ENCODE results near the gene GPATCH2L. TPM values are rescaled to one million over a fixed set of nuclear protein-coding genes. Genes with fewer than 3 reads are reported as not detected.

The GPATCH2L gene
- total RNA-seq: 10 to 100 TPM; 53.0 to 58.5 TPM
- long read RNA-seq, donor 1, partial matches to known transcripts: 2 of 14 reads
- long read RNA-seq, donor 1, other reads (novel, unspliced or antisense): 12 of 14 reads
- long read RNA-seq, donor 2, full-length matches to known transcripts: 3 of 26 reads
- long read RNA-seq, donor 2, partial matches to known transcripts: 8 of 26 reads
- long read RNA-seq, donor 2, other reads (novel, unspliced or antisense): 15 of 26 reads

GRCh38 chr14:76151398-76152332 lies at the start of gene GPATCH2L:
Gene GPATCH2L (plus strand): TSS chr14:76151922. CDS start chr14:76154364, 2,442 bp downstream.
- intact Hi-C loops (cut with DNase I): no loop called here
- peak; percentile 98 for DNase-seq (ENCODE audit: low spot score)

GRCh38 chr14:76104802-76105355 lies 46.8 kb upstream of the GPATCH2L start:
- DNase-seq (ENCODE audit: low spot score): no peak
- intact Hi-C loops (cut with DNase I): no loop called here

- intact Hi-C loops (cut with DNase I): no loop called here
- no peak for DNase-seq (ENCODE audit: low spot score)
Observed at GRCh38 chr14:76106188-76106587, 45.5 kb upstream of the GPATCH2L start.

GRCh38 chr14:76109087-76109880 lies 42.4 kb upstream of the GPATCH2L start:
- DNase-seq (ENCODE audit: low spot score): no peak
- intact Hi-C loops (cut with DNase I): no loop called here

- intact Hi-C loops (cut with DNase I): no loop called here
- no peak for DNase-seq (ENCODE audit: low spot score)
Observed at GRCh38 chr14:76112889-76113624, 38.7 kb upstream of the GPATCH2L start.

GRCh38 chr14:76113691-76114090 lies 38.0 kb upstream of the GPATCH2L start:
- DNase-seq (ENCODE audit: low spot score): no peak
- intact Hi-C loops (cut with DNase I): no loop called here

- intact Hi-C loops (cut with DNase I): no loop called here
- DNase-seq (ENCODE audit: low spot score): no peak
Observed at GRCh38 chr14:76115010-76115422, 36.7 kb upstream of the GPATCH2L start.

GRCh38 chr14:76117789-76118484 lies 33.8 kb upstream of the GPATCH2L start:
- intact Hi-C loops (cut with DNase I): no loop called here
- DNase-seq (ENCODE audit: low spot score): no peak

GRCh38 chr14:76118594-76118993 lies 33.1 kb upstream of the GPATCH2L start:
- peak; percentile 9 for DNase-seq (ENCODE audit: low spot score)
- intact Hi-C loops (cut with DNase I): no loop called here

- intact Hi-C loops (cut with DNase I): no loop called here
- no peak for DNase-seq (ENCODE audit: low spot score)
Observed at GRCh38 chr14:76121089-76121748, 30.5 kb upstream of the GPATCH2L start.

GRCh38 chr14:76123426-76124225 lies 28.1 kb upstream of the GPATCH2L start:
- peak; percentile 54 for DNase-seq (ENCODE audit: low spot score)
- intact Hi-C loops (cut with DNase I): no loop called here

- intact Hi-C loops (cut with DNase I): no loop called here
Observed at GRCh38 chr14:76125511-76125910, 26.2 kb upstream of the GPATCH2L start.

GRCh38 chr14:76126076-76126475 lies 25.6 kb upstream of the GPATCH2L start:
- intact Hi-C loops (cut with DNase I): no loop called here
- no peak for DNase-seq (ENCODE audit: low spot score)

More at GRCh38 chr14:76125511-76125910, 26.2 kb upstream of the GPATCH2L start:
- DNase-seq (ENCODE audit: low spot score): peak; percentile 47

- no peak for DNase-seq (ENCODE audit: low spot score)
- intact Hi-C loops (cut with DNase I): loop anchor here in 1 of 2 donors (5.0 kb wide), 1 partner anchor 1767 kb away; no protein-coding TSS in a partner anchor
Observed at GRCh38 chr14:76129851-76130576, 21.7 kb upstream of the GPATCH2L start.

GRCh38 chr14:76131071-76131965 lies 20.4 kb upstream of the GPATCH2L start:
- intact Hi-C loops (cut with DNase I): loop anchor here in 1 of 2 donors (5.0 kb wide), 1 partner anchor 1766 kb away; no protein-coding TSS in a partner anchor
- DNase-seq (ENCODE audit: low spot score): no peak

Data from posterior vena cava (tissue), 2 donors.